Skeletal muscle tissue (tissue), 4 donors: Measurements from ENCODE around the gene PANK1. TPM values are rescaled to one million over a fixed set of nuclear protein-coding genes. Genes with fewer than 3 reads are reported as not detected.
A peak's percentile ranks its signal among the peaks of the same experiment; 100 is the strongest.
"Not testable (repeated sequence)": the region's sequence is repeated elsewhere in the genome, so short reads cannot be mapped to it uniquely, and the experiment has no call there.

ENCODE experiments used
- H3K27ac ChIP-seq: one replicate; pipeline ENCODE4 v1.7.0; 2013; ENCODE audit warnings: mild to moderate bottlenecking, low read depth, low read length, inconsistent platforms
- H3K27me3 ChIP-seq, 3 donors: one replicate each; pipeline ENCODE4 v1.7.0; 2013; ENCODE audit warnings: low read length in 3 of 3; ENCODE audit not compliant: control insufficient read depth in 3 of 3, insufficient read depth in 3 of 3
- H3K36me3 ChIP-seq, 3 donors: one replicate each; pipeline ENCODE4 v1.7.0; 2013; ENCODE audit warnings: low read length in 3 of 3; ENCODE audit not compliant: control insufficient read depth in 3 of 3, insufficient read depth in 3 of 3
- H3K4me1 ChIP-seq, 3 donors: one replicate each; pipeline ENCODE4 v1.7.0; 2013; ENCODE audit warnings: low read length in 3 of 3, mild to moderate bottlenecking in 3 of 3; ENCODE audit not compliant: control insufficient read depth in 3 of 3, insufficient read depth in 3 of 3
- H3K4me3 ChIP-seq, 3 donors: one replicate each; pipeline ENCODE4 v1.7.0; 2013; ENCODE audit warnings: low read length in 3 of 3
- H3K9ac ChIP-seq, 3 donors: one replicate each; pipeline ENCODE4 v1.7.0; 2013; ENCODE audit warnings: low read length in 3 of 3, mild to moderate bottlenecking in 3 of 3, moderate library complexity in 2 of 3, low read depth in 1 of 3
- H3K9me3 ChIP-seq, 3 donors: one replicate each; pipeline ENCODE4 v1.7.0; 2013; ENCODE audit warnings: low read length in 3 of 3; ENCODE audit not compliant: control insufficient read depth in 3 of 3
- total RNA-seq: library from RNA; depleted of rRNA; stranded (reverse); fragments of >200 nt; gene quantifications from one replicate; pipeline ENCODE4 v1.2.3, GENCODE V29; 2014
- donor health status: Osteomylitis.

Gene PANK1
- total RNA-seq, 1 donor from 2014 or later = 17.7 TPM

GRCh38 chr10:89548673-89549072, 96.4 kb downstream of the PANK1 start:
- no peaks in the 10 kb centered on the region for H3K9me3 ChIP-seq
- no peak overlapping the region for H3K27ac ChIP-seq
- no peak overlapping the region for H3K9ac ChIP-seq
- no peaks in the 10 kb centered on the region for H3K4me1 ChIP-seq
- no peaks in the 10 kb centered on the region for H3K27me3 ChIP-seq
- H3K4me3 ChIP-seq = no peak overlapping the region
- no peaks in the 10 kb centered on the region for H3K36me3 ChIP-seq

- H3K9me3 ChIP-seq = no peaks in the 10 kb centered on the region
- no peaks in the 10 kb centered on the region for H3K4me1 ChIP-seq
- no peak overlapping the region for H3K9ac ChIP-seq
- H3K27ac ChIP-seq = no peak overlapping the region
- no peaks in the 10 kb centered on the region for H3K36me3 ChIP-seq
- H3K4me3 ChIP-seq = no peak overlapping the region
- H3K27me3 ChIP-seq = no peaks in the 10 kb centered on the region
Measured at GRCh38 chr10:89547853-89548513, 97.1 kb downstream of the PANK1 start.

- not testable (repeated sequence) for H3K4me1 ChIP-seq, H3K27me3 ChIP-seq, H3K4me3 ChIP-seq, H3K27ac ChIP-seq, H3K9me3 ChIP-seq, H3K36me3 ChIP-seq, H3K9ac ChIP-seq
Measured at GRCh38 chr10:89546651-89547050, 98.4 kb downstream of the PANK1 start.

- Histone ChIP-seq H3K9me3 (no peaks in the 10 kb centered on the region), H3K27ac (no peak overlapping the region), H3K27me3 (no peaks in the 10 kb centered on the region), H3K9ac (no peak overlapping the region), H3K4me1 (no peaks in the 10 kb centered on the region), H3K36me3 (no peaks in the 10 kb centered on the region), H3K4me3 (no peak overlapping the region)
Measured at GRCh38 chr10:89543841-89544240, 101.2 kb downstream of the PANK1 start.

- Histone ChIP-seq H3K9me3 (no peaks in the 10 kb centered on the region), H3K27ac (no peak overlapping the region), H3K4me1 (no peaks in the 10 kb centered on the region)
Measured at GRCh38 chr10:89540420-89540949, 104.6 kb downstream of the PANK1 start.

GRCh38 chr10:89537364-89537763, 107.7 kb downstream of the PANK1 start:
- no peak overlapping the region for H3K4me3 ChIP-seq
- peaks cover 0 to 4% (median 3%) of the 10 kb centered on the region in 3 donors for H3K4me1 ChIP-seq
- H3K9me3 ChIP-seq = no peaks in the 10 kb centered on the region
- no peaks in the 10 kb centered on the region for H3K36me3 ChIP-seq
- no peak overlapping the region for H3K9ac ChIP-seq
- peaks cover 11 to 31% (median 22%) of the 10 kb centered on the region in 3 donors for H3K27me3 ChIP-seq
- no peak overlapping the region for H3K27ac ChIP-seq

More at GRCh38 chr10:89540420-89540949, 104.6 kb downstream of the PANK1 start:
- H3K4me3 ChIP-seq = no peak overlapping the region
- H3K27me3 ChIP-seq = peaks cover 0 to 12% (median 3%) of the 10 kb centered on the region in 3 donors
- no peak overlapping the region for H3K9ac ChIP-seq
- no peaks in the 10 kb centered on the region for H3K36me3 ChIP-seq

- Histone ChIP-seq H3K4me1 (peaks cover 0 to 4% (median 3%) of the 10 kb centered on the region in 3 donors), H3K4me3 (peak overlapping the region in 2 of 3 donors; percentile 7 to 49), H3K9me3 (no peaks in the 10 kb centered on the region), H3K9ac (peak overlapping the region in 2 of 3 donors; percentile 32 to 55), H3K36me3 (no peaks in the 10 kb centered on the region), H3K27me3 (peaks cover 19 to 41% (median 23%) of the 10 kb centered on the region in 3 donors), H3K27ac (no peak overlapping the region)
Measured at GRCh38 chr10:89536013-89536354, 109.1 kb downstream of the PANK1 start.

GRCh38 chr10:89535171-89536012, 109.7 kb downstream of the PANK1 start, which contains the start of gene SLC16A12:
SLC16A12 (minus strand) TSS chr10:89535594; CDS start chr10:89462578, 73,016 bp downstream.
- Histone ChIP-seq H3K27ac (peak within 1 kb of the TSS; percentile 30), H3K4me3 (peak within 1 kb of the TSS; percentile 30 to 55 (median 49)), H3K9me3 (no peaks in the 10 kb centered on the region), H3K36me3 (no peaks in the 10 kb centered on the region), H3K27me3 (peaks cover 19 to 41% (median 23%) of the 10 kb centered on the region in 3 donors), H3K4me1 (peaks cover 0 to 4% (median 3%) of the 10 kb centered on the region in 3 donors), H3K9ac (peak within 1 kb of the TSS in 2 of 3 donors; percentile 32 to 69)

GRCh38 chr10:89534826-89535166, 110.2 kb downstream of the PANK1 start:
- peaks cover 19 to 41% (median 23%) of the 10 kb centered on the region in 3 donors for H3K27me3 ChIP-seq
- peak overlapping the region in 2 of 3 donors; percentile 30 to 31 for H3K4me3 ChIP-seq
- H3K4me1 ChIP-seq = peaks cover 0 to 4% (median 3%) of the 10 kb centered on the region in 3 donors
- peak overlapping the region in 1 of 3 donors; percentile 19 for H3K9ac ChIP-seq
- H3K36me3 ChIP-seq = no peaks in the 10 kb centered on the region
- peak overlapping the region; percentile 30 for H3K27ac ChIP-seq
- H3K9me3 ChIP-seq = no peaks in the 10 kb centered on the region
